SK-N-SH (cell line): ENCODE data around the gene ALAS1.

ENCODE experiments used
- CTCF ChIP-seq: fragments of 200-600 bp; sonication (generic); IDR thresholded peaks from 2 replicates; pipeline ENCODE4 v1.6.1; 2017; ENCODE audit warnings: antibody characterized with exemption, mild to moderate bottlenecking, moderate library complexity
- FOXJ3 ChIP-seq: sonication (generic); formaldehyde crosslinking; IDR thresholded peaks from 2 replicates; pipeline ENCODE4 v1.5.1; 2020; ENCODE audit warnings: mild to moderate bottlenecking, missing genetic modification reagents
- JUND ChIP-seq: IDR thresholded peaks from 2 replicates; pipeline ENCODE4 v1.4.0; 2012
- MAX ChIP-seq: IDR thresholded peaks from 2 replicates; pipeline ENCODE4 v1.4.0; 2012; ENCODE audit warnings: low read depth
- NFIC ChIP-seq: IDR thresholded peaks from 2 replicates; pipeline ENCODE4 v1.4.0; 2012; ENCODE audit warnings: borderline replicate concordance
- POLR2AphosphoS5 ChIP-seq: IDR thresholded peaks from 2 replicates; pipeline ENCODE4 v1.6.1; 2012; ENCODE audit warnings: low read depth, low read length
- RCOR1 ChIP-seq: fragments of 150-350 bp; IDR thresholded peaks from 2 replicates; pipeline ENCODE4 v1.6.1; 2017; ENCODE audit warnings: antibody characterized with exemption, low read length
- SMC3 ChIP-seq: IDR thresholded peaks from 2 replicates; pipeline ENCODE4 v1.6.1; 2012; ENCODE audit warnings: low read depth, low read length, improper control_type of control experiment
- TF ChIP-seq, protein P1 (sequence below): IDR thresholded peaks from 2 replicates; pipeline ENCODE4; 2012

- TF ChIP-seq FOXJ3 (CRISPR knock-in tag) (no peak), CTCF (no peak), RCOR1 (no peak), NFIC (no peak), JUND (no peak), SMC3 (no peak), MAX (no peak), POLR2AphosphoS5 (no peak)
- TF ChIP-seq, protein P1, sequence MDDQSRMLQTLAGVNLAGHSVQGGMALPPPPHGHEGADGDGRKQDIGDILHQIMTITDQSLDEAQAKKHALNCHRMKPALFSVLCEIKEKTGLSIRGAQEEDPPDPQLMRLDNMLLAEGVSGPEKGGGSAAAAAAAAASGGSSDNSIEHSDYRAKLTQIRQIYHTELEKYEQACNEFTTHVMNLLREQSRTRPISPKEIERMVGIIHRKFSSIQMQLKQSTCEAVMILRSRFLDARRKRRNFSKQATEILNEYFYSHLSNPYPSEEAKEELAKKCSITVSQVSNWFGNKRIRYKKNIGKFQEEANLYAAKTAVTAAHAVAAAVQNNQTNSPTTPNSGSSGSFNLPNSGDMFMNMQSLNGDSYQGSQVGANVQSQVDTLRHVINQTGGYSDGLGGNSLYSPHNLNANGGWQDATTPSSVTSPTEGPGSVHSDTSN, result no peak
Measured at GRCh38 chr3:52150860-52151259, 47.1 kb upstream of the ALAS1 start.
